Measurements from ENCODE around the gene CEACAM16.

DNA sequence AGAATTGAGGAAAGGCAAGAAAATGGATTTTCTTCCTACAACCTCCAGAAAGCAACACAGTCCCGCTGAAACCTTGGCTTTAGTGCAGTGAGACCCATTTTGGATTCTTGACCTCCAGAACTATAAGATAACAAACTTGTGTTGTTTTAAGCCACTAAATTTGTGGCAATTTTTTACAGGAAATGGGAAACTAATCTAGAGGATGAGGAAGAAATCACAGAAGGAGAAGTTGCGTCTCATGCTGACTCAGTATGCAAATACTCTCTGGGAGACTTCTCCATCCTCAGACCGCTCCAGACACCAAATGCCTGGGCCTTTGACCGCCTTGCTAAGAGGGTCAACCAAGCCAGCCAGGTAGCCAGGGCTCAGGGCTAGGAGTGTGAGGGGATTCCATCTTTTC is 13.1 kb upstream of the CEACAM16 start:
- TF ChIP-seq POLR2A (conservative IDR thresholded peaks at IDR 0.05) (no peak), EGR1 (conservative IDR thresholded peaks at IDR 0.05) (no peak), PCBP1 (IDR thresholded peaks at IDR 0.05; ENCODE audit: low read depth, low read length, poor library complexity, severe bottlenecking) (no peak), BMI1 (IDR thresholded peaks at IDR 0.05; ENCODE audit: low read length) (no peak), GABPA (tag; conservative IDR thresholded peaks at IDR 0.05; ENCODE audit: low read depth) (no peak), ZNF146 (CRISPR knock-in tag; IDR thresholded peaks at IDR 0.05; ENCODE audit: unreplicated experiment) (no peak), MAFK (IDR thresholded peaks at IDR 0.05; ENCODE audit: low read length) (no peak; the same call in 1 of the 2 replicates), ZC3H11A (IDR thresholded peaks at IDR 0.05; ENCODE audit: low read depth, low read length) (no peak), CHD4 (IDR thresholded peaks at IDR 0.05; ENCODE audit: insufficient read depth, insufficient replicate concordance, low read depth, low read length, poor library complexity, severe bottlenecking) (no peak)
- TF ChIP-seq, protein P1, sequence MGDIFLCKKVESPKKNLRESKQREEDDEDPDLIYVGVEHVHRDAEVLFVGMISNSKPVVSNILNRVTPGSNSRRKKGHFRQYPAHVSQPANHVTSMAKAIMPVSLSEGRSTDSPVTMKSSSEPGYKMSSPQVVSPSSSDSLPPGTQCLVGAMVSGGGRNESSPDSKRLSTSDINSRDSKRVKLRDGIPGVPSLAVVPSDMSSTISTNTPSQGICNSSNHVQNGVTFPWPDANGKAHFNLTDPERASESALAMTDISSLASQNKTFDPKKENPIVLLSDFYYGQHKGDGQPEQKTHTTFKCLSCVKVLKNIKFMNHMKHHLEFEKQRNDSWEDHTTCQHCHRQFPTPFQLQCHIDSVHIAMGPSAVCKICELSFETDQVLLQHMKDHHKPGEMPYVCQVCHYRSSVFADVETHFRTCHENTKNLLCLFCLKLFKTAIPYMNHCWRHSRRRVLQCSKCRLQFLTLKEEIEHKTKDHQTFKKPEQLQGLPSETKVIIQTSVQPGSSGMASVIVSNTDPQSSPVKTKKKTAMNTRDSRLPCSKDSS (IDR thresholded peaks at IDR 0.05; ENCODE audit: low read depth, partially characterized antibody) = no peak
